LNCaP clone FGC (cell line): Measurements from ENCODE around the gene CCDC88C.

Experiments used
- DNase-seq: peaks from one replicate; pipeline ENCODE4 v3.0.0-alpha.2; 2011; ENCODE audit warnings: low read depth
- H3K4me3 ChIP-seq: 2 replicates; pipeline ENCODE4 v1.5.1; 2011; ENCODE audit warnings: mild to moderate bottlenecking, low read depth, low read length, control low read depth
- CTCF ChIP-seq: IDR thresholded peaks from 2 replicates; pipeline ENCODE4 v1.5.1; 2012; ENCODE audit warnings: mild to moderate bottlenecking; ENCODE audit not compliant: control insufficient read depth, insufficient read depth; ENCODE audit errors: extremely low read depth

The CCDC88C gene

GRCh38 chr14:91290986-91291385 is 126.6 kb downstream of the CCDC88C start:
- H3K4me3 ChIP-seq: peak overlapping the region; percentile 23
- no peak for TF ChIP-seq CTCF
- peak; percentile 85 for DNase-seq

GRCh38 chr14:91289464-91289863 is 128.2 kb downstream of the CCDC88C start:
- no peak for TF ChIP-seq CTCF
- no peak for DNase-seq
- H3K4me3 ChIP-seq: no peak overlapping the region

GRCh38 chr14:91288876-91289275 is 128.7 kb downstream of the CCDC88C start:
- no peak for DNase-seq
- no peak overlapping the region for H3K4me3 ChIP-seq
- TF ChIP-seq CTCF: no peak

GRCh38 chr14:91286530-91286937 is 131.1 kb downstream of the CCDC88C start:
- peak; percentile 39 for DNase-seq
- no peak overlapping the region for H3K4me3 ChIP-seq

GRCh38 chr14:91284791-91285548 is 132.7 kb downstream of the CCDC88C start:
- no peak overlapping the region for H3K4me3 ChIP-seq
- no peak for TF ChIP-seq CTCF
- DNase-seq: no peak

More at GRCh38 chr14:91286530-91286937, 131.1 kb downstream of the CCDC88C start:
- TF ChIP-seq CTCF: peak; percentile 97

GRCh38 chr14:91284146-91284790 is 133.4 kb downstream of the CCDC88C start:
- TF ChIP-seq CTCF: no peak
- H3K4me3 ChIP-seq: no peak overlapping the region
- no peak for DNase-seq
